Islet of Langerhans (tissue), 1 donor: Measurements from ENCODE around the gene SUMO3.
"Not testable (repeated sequence)": the region's sequence is repeated elsewhere in the genome, so short reads cannot be mapped to it uniquely, and the experiment has no call there.

Experiments
- FAIRE-seq: peaks from one replicate; lab custom pipeline; 2011; peaks lifted over from hg19 to GRCh38; lab: Jason Lieb, UNC

The SUMO3 gene

DNA sequence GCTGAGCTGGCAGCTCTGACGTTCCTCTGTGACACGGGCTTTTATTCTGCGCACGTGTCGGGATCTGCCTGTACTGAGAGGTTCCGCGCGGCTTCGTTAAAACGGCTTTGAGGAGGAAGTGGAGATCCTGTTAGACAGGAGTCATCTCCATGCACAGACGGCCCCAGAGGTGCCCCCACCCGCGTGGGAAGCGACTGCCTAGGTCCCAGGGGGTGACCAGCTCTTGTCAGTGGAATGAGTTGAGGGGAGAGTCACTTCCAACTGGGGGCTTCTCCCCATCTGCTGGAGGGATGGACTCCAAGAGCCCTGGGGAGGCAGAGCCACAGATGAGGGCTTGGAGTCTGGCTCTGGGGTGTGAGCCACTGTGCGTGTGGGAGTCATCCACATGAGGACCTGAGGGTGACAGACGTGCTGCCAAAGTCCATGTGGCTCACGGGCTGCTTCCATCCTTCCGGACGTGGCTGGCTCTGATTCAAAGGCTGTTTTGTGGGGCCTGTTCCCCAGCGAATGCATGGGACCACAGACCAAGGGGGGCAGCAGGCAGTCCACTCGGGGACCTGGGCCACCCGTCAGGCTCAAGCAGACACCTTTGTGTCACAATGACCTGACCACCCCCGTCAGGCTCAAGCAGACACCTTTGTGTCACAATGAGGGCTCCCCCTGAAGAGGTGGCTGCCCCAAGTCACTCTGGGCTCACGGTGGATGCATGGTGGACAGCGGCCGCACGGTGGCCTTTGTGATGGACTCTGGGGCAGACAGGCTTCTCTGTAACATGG lies 28.8 kb upstream of the SUMO3 start:
- FAIRE-seq: no peak

DNA sequence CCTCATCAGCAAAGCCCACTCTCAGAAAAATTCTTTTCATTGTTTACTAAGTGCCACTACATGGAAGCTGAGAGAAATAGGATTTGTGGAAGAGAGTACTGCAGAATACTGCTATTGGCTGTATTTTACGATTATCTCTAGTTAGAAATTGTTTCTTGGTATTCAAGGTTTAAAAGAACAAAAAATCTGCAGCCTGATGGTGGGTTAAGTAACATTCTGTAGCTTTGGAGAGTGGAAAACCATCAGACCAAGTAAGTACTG lies 28.3 kb upstream of the SUMO3 start:
- no peak for FAIRE-seq

DNA sequence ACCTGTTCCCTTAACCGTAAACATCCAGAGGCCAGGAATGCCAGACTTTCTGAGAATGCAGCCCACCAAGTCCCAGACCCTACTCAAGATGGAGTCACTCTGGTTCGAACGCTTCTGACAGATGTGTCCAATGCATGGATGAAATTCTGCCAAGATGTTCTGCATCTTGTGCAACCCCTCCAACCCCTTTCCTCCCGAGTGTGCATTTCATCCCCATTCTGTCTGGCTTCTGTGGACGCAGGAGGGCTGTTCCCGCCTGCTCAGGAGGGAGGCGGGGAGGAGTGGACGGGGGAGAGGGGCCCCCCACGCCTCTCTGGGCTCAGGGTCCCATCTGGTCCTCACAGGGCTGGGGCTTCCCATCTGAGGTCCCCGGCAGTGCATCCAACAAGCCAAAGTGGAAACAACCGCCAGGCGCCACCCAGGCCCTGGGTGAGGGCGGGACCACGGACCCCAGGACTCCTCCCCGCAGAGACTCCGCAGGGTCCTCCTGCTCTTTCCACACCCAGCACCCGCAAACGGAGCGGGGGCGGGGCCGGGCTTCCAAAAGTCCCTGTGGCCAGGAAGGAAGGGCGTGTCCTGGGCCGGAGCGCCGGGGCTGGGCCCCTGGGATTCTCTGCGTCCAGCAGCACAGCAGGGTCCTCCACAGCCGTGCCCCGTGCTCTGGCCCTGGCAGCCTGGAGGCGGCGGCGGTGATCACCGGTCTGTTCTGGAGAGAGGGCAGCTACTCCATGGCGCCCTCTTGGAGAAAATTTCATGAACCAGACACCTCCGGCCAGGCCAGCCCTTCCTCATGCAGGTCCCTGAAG lies 27.8 kb upstream of the SUMO3 start:
- no peak for FAIRE-seq

DNA sequence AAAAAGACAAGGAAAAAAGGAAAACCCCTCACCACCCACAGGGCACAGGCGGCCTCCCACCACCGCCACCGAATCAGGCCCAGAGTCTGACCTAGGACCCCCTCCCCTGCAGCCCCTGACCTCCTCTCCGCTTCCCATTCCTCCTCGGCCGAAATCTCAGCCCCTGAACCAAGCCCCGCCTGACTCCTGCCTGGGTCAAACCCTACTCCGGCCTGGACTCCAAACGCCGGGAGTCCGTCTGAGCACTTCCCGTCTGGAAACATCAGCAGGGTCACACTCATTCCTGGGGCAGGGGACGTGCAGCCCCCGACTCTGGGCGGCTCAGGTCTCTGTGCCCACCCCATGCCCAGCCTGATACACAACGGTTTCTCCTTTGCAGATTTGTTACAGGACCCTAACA lies 26.4 kb upstream of the SUMO3 start:
- FAIRE-seq: no peak

DNA sequence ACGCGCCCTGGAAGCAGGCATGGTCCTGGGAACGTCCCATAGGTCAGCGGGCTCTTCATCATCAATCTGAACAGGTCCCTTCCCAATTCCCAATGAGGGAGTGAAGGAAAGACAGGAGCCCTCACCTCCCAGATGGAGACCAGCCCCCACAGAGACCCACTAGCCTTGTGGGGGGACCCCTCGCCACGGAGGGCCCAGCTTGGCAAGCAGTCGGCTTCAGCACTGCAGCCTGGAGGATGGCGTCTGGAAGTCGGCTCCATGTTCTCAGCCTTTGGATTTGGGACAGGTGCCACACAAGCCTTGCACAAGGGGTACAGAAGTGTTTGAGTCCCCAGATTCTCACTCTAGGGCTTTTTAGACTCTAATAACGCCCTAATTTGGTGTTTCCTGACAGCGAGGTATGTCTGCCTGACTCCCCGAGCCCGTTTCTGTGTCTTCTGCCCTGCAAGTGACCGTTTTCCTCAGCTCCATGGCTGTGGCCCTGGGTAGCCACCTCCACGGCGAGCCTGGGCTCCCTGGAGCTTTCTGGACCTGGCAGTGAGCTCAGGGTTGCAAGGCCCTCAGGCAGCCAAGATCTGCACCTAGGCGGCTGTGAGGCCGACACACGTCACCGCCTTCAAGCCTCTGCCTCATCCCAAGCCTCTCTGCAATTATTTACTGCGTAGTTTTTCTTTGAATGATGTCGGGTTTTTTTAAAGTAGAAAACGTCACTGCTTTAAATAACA lies 25.0 kb upstream of the SUMO3 start:
- no peak for FAIRE-seq

GRCh38 chr21:44842087-44842486 lies 24.2 kb upstream of the SUMO3 start:
- FAIRE-seq: no peak

DNA sequence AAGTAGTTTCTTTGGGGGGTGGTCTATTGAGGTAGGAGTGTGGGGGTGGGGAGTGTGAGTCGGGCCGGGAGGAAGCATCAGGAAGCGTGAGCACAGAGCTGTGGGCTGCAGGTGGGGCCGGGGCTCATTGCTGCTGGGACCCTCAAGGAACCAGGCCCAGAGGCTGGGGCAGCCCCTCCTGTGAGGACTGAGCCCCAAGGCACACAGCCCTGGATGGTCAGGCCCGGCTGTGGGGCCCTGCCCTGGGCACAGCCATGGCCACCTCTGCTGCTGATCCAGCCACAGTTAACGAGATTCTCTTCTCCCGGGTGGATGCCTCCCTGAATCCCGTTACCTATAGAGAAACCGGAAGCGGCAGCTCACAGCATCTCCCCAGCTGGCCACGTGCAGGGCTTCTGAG lies 22.9 kb upstream of the SUMO3 start:
- FAIRE-seq: no peak

GRCh38 chr21:44838951-44839350 lies 21.1 kb upstream of the SUMO3 start:
- no peak for FAIRE-seq

GRCh38 chr21:44838039-44838895 lies 20.4 kb upstream of the SUMO3 start:
- FAIRE-seq: no peak

GRCh38 chr21:44837537-44837936 lies 19.7 kb upstream of the SUMO3 start:
- FAIRE-seq: no peak

DNA sequence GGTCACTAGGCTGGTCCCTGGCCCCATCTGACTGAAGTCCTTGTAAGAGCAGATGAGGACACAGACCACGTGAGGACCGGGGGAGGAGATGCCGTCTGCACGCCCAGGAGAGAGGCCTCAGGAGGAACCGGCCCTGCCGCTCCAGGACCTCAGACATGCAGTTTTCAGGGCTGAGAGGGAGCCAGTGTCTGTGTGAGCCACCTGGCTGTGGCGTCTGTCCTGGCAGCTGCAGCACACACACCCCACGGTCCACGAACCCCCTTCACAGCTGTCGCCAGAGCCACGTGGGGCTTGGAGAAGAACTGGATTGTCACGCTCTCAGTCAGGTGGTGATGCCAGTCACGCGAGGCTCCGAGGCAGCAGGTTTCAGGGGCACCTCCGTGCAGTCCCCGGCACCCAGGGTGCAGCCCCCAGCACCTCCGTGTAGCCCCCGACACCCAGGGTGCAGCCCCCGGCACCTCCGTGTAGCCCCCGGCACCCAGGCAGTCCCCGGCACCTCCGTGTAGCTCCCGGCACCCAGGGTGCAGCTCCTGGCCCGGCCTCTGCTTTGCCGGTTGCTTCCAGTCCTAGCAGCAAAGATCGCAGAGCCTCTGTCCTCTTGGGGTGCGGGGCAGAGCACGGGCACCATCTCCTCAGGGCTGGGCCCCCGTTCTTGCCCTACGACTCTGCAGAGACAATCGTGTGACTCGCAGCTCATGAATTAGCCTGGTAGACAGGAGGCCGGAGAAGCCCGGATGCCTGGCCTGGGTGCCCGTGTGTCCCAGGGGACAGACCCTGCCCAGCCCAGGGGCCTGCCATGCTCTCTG lies 19.0 kb upstream of the SUMO3 start:
- FAIRE-seq: no peak

GRCh38 chr21:44836349-44836665 lies 18.4 kb upstream of the SUMO3 start:
- no peak for FAIRE-seq

DNA sequence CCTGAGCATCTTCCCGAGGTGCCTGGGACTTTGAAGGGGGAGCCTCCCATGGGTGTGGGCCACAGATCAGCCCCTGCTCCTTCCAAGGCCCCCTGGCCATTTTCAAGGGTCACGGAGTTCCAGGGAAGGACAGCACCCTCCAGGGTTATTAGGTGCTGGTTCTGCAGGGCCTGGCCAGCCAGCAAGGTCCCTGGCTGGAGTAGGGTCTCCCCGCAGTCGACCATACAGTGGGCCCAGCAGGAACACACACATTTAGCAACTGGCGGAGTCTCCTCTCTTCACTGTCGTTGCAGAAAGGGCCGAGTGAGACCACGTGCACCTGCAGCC lies 17.7 kb upstream of the SUMO3 start:
- no peak for FAIRE-seq

DNA sequence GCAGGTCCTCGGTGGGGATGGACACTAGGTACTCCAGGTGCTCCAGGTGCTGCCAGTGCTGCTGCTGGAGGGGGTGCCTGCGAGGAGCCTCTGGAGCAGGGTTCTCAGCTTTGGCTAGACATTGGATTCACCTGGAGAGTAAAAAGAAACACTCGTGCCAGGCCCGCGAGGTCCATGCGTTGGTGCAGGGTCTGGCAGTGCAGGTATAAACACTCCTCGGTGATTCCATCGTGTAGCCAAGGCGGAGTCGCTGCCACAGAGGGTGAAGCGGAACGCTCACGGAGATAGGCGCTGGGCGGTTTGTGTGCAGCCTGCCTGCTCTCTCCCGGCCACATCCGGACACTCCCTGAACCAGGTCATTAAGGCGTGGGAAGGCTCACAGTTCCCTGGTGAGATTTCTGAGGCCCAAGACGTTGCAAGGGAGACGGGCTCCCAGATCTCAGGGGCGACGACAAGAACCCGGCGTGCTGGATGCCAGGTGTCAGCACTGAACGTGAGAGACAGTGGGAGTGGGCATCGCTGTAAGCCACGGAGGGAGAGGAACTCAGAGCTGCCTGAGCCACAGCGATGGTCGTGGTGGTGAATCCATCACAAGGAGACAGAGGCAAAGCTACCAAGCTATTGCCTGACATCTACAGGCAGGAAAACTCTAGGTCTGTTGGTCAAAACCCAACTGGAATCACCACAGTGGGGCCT lies 17.2 kb upstream of the SUMO3 start:
- no peak for FAIRE-seq

GRCh38 chr21:44834231-44834950 lies 16.5 kb upstream of the SUMO3 start:
- FAIRE-seq: no peak

- FAIRE-seq: no peak
Observed at GRCh38 chr21:44833663-44834062, 15.8 kb upstream of the SUMO3 start.

DNA sequence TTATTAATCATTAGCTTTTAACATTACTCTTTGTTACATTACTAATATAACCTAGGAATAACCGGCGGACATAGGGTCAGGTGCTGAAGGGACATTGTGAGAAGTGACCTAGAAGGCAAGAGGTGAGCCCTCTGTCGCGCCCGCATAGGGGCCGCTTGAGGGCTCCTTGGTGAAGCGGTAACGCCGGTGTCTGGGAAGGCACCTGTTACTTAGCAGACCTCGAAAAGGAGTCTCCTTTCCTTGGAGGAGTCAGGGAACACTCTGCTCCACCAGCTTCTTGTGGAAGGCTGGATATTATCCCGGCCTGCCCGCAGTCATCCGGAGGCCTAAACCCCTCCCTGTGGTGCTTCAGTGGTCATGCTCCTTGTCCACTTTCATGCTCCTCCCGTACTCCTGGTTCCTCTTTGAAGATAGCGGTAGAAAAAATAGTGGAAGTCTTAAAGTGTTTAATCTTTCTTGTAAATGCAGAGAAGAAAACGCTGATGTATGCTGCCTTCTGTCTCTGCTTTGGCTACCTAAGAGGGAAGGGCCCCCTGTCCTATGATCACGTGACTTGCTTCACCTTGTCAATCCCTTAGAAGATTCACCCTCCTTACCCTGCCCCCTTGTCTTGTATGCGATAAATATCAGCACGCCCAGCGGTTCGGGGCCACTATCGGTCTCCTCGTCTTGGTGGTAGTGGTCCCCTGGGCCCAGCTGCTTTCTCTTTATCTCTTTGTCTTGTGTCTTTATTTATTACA lies 14.8 kb upstream of the SUMO3 start:
- FAIRE-seq: not testable (repeated sequence)

- FAIRE-seq: no peak
Observed at GRCh38 chr21:44831227-44831860, 13.5 kb upstream of the SUMO3 start.

DNA sequence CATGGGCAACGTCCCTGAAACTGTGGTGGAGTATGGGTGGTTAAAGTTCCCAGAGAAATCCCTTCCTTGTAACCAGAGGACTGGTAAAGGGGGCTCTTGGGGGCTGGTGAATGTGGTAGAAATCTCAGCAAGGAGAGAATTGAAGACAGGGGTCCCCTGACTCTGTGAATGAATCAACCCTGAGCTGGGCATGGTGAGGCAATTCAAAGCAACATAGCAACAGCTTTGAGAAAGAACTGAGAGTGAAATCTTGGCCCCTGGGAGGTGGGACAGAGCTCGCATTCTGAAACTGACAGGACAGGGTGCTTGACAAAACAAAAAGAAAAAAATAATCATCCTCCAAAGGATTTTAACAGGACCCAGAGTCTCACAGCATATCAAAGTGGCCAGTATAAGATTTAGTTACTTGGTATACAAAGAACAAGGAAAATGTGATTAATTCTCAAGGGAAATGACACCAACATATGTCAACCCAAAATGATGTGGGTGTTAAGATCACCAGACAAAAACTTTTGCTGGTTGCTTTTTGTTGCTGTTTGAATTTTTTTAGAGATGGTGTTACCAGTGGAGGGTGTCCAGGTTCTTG lies 11.7 kb upstream of the SUMO3 start:
- no peak for FAIRE-seq
